ENCODE results near the gene TXNRD2.
"Not testable (repeated sequence)": the region's sequence is repeated elsewhere in the genome, so short reads cannot be mapped to it uniquely, and the experiment has no call there.

Gene TXNRD2

DNA sequence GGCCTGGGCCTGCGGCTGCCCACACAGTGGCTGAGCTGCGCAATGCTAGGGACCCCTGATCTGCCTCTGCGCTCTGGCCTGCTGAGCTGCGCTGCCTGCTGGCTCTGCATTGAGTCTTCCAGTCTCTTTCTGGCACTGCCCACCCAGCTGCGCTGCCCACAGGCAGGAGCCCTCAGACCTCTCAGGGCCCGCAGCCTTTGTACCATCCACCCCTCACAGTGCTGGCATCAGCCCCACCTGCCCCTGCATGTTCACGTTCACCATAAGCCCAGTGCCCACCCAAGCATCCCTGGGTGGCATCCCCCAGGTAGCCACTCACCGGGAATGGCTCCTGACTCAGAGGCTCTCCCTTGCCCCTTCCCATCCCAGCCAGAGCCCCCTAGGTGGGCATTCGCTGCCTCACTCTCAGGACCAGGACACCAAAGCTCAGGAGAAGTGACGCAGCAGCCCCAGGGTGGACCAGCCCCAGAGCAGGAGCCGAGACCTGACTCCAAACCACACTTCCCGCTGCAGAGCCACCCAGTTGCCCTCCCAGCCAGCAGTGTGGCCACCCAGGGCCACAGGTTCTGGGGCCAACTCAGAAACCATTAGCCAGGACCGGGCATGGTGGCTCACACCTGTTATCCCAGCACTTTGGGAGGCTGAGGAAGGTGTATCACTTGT is 21.8 kb downstream of the TXNRD2 start:
- DNase-seq: no peak

DNA sequence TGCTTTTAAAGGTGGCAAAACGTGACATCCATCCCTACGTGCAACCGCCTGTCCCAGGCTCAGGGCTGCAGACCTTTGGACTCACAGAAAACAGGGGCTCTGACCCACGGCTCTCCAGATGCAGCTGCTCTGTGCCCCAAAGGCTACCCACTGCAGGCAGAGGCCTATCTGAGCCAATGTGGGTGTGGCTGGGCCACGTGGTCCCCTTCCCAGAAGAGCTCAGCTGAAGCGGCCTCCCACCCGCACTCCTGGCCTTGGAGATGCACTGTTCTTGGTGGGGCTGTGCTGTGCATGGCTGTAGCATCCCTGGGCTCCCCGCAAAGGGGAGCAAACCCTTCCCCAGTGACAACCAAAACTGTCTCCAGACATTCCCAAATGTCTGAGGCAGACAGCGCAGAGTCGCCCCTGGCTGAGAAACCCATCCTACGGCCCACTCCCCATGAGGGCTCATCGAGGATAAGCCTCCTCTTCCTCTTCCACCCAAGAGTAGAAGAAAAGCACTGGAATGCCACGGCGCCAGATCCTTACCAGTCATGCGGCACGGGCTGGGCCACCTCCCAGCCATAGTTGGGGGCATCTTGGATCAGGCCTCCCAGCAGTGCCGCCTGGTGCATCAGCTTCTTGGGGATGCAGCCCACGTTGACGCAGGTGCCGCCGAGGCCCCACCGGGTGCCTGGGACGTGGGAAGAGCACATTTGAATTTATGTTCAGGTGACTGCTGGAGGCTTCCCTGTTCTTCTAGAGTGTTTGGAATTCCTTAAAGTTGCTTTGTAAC is 23.1 kb downstream of the TXNRD2 start:
- DNase-seq: no peak

DNA sequence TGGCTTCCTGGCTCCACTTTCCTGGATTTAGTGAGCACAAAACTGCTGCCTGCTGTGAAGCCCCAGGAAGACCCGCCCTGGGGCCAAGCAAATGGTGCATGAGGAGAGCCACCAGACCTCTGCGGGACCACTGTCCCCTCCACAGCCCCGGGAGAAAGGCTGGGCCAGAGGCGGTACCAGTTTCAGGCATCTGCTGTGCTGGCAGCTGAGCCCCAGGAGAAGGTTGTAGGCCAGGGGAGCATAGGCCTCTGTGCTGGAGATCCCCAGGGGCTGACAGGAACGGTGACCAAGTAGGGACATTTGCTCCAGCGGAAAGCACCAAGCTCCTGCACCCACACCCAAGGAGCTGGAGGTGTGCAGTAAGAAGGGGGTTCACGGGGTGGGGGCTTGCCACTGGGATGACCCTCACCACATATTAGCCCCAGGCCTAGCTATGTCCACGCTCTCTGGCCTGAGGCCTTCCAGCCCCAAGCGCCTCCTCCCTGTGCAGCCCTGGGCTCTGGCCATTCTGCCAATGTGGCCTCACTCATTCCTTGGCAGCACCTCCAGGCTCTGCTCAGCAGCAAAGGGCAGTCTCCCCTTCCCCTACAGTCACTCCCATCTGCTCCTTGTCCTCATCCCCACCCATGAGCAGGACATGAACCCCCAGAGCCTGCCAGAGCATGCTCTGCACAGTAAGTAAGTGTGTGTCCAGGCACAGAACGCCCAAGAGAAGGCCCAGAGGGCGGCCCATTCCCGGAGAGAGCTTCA is 24.1 kb downstream of the TXNRD2 start:
- DNase-seq: no peak

DNA sequence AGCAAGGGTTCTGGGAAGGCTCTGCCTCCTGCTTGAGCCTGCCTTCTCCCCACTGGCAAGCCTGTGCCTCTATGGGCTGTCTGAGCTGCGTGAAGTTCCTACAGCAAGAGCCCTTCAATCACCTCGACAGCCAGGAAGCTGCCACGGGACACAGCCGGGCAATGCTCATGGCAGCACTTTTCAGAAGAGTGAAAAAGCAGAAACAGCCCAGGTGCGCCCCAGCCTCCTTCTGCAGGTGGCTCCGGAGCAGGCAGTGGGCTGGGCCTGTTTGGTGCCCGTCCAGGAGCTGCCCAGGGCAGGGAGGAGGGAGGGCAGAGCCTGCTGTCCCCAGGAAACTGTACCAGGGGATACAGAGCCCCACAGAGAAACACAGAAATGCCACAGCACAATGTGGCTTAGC is 24.7 kb downstream of the TXNRD2 start:
- no peak for DNase-seq

DNA sequence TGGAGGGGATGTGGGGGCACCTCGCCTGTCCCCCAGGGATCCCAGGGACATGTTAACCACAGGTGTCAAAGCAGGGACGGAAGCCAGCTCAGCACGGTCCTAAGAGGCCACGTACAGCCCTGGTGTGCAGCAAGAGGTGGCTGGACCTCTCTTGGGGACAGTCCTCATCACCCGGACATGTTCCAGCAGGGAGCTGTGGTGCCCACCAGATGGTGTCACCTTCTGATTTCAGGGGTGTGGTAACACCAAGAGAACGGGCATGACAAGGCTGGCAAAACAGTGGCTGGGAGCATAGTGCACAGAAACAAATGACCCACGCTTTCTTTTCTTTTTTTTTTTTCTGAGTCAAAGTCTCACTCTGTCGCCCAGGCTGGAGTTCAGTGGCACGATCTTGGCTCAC is 25.6 kb downstream of the TXNRD2 start:
- DNase-seq: no peak

DNA sequence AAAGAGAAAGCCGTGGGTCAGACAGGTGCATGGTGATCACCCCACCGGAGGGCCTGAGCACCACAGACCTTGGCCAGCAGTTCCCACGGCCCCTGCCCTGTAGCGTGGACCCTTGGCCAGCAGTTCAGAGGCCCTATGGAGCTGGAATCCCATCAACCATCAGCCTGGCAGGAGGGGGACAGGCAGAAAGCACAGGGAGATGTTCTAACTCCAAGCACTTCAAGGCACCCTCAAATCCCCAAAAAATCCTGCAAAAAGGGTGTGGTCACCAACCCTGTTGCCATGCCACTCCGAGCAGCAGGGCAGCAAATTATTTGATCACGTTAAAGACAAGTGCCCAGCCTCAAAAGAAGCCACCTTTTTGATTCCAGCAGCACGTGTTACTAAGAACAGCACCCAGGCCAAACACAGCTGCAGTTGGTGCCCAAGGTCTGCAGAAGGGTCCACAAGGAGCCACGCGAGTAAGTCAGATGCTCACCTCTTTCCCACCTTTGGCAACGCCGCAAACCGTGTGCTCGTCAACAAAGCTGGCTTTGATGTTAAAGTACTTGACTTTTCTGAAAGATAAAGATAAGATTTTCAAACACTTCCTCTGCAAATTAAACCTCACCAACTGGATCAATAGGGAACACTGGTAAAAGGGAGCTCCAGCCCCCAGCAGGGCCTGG is 26.2 kb downstream of the TXNRD2 start:
- no peak for DNase-seq

DNA sequence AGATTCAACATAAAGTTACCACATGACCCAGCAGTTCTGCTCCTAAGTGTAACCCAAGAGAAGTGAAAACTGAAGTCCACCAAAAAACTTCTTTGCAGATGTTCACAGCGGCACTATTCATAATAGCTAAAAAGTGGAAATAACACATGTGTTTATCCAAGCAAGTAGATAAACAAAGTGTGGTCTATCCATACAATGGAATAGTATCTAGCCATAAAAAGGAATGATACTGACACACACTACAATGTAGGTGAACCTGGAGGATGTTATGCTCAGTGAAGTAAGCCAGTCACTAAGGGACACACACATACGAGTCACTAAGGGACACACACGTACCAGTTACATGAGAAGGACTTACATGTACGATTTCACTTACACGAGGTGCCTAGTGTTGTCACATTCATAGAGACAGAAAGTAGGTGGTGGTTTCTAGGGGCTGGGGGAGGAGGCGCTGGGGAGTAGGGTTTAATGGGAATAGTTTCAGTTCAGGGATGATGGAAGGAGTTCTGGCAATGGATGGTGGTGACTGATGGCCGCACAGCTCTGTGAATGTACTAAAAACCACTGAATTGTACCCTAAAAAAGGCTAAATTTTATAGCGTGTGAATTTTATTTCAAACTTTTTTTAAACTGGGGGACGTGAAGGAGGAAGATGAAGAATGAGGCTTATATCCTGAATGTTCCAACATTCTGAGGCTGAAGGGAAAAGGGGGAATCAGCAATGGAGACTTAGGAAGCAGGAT is 27.2 kb downstream of the TXNRD2 start:
- no peak for DNase-seq

DNA sequence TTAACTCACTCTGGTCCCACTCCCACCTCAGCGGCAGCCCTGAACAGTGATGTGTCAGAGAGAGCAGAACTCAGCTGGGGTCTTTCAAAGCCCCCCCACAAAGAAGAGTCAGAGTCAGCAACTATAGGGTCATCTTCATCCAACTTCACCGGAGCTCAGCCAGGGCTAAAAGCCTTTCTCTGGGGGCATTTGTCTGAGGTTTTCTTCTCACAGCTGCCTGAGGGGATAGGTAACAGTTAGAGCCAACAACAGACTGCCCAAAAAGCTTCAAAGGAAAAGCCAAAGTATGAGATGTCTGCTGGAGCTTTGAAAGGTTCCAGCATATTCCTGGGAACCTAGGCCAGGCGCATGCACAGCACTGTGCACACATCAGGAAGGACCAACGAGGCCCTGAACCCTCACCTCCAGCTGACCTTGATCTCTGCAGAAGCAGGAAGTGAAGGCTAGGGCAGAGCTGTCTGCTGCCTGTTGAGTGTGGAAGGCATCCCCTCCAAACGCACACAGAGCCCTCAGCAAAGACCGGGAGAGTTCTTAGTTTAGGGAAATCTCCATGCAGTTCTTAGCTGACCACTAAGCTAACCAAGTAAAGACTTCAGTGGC is 28.2 kb downstream of the TXNRD2 start:
- no peak for DNase-seq

DNA sequence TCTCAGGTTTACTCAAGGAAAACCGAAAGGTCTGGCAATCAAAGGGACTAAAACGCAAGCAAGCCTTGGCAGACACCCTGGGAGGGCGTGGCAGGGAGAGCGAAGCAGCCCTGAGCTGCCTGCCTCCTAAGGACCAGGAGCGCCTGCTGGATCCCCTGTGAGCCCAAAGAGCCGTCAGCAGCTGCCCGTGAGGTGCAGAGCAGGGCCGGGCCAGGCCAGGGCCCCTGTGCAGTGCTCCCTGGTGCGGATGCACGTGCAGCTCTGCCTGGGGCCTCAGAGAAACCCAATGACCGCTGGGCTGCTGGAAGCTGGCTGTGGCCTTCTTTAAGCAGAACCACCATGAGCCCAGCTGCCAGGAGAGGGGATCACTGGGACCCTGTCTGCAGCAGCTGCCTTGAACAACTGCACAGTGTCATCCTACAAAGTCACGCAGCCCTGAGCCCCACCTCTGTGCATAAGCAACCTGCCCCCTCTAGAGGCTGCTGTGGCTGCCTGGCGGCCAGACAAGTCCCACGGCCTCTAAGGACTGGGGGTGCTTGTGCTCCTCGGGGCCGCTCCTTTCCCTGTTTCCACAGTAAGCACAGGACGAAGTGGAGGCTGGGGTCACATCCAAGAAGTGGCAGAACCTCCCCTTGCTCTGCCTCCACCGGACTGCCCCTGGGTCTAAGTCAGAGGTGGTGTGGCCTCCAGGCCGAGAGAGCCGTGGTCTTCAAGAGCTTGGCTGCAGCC is 29.2 kb downstream of the TXNRD2 start:
- DNase-seq: no peak

DNA sequence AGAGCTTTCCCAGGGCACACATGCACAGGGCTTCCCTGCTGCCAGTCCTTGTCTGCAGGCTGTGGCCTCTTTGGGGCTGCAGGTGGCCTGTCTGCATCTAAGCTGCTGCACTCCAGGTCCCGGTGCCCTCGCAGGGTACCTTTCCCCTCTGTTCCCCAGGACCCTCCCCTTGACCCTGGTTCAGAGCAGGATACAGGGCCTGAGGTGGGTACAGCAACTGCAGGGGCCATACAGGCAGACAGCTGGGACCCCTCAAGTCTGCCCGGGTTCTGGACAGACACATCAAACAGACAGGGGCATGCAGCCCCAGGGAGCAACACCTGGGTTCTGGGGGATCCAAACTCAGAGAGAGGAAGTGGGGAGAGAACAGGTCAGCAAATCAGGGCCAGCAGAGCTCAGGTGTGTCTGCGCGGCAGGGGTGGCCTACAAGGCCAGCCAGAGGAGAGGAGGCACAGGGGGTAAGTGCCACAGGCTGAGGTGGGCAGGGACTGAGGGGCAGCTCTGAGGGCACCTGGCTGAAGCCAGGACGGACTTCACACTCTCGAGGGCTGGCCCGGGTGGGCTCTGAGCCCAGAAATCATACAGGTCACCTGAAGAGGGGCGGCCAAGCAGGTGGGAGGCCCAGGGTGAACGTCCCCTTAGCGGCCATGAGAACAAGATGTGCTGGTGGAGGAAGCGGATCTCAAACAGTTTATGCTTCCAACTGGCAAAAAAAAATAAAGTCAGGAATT is 29.9 kb downstream of the TXNRD2 start:
- DNase-seq: no peak

DNA sequence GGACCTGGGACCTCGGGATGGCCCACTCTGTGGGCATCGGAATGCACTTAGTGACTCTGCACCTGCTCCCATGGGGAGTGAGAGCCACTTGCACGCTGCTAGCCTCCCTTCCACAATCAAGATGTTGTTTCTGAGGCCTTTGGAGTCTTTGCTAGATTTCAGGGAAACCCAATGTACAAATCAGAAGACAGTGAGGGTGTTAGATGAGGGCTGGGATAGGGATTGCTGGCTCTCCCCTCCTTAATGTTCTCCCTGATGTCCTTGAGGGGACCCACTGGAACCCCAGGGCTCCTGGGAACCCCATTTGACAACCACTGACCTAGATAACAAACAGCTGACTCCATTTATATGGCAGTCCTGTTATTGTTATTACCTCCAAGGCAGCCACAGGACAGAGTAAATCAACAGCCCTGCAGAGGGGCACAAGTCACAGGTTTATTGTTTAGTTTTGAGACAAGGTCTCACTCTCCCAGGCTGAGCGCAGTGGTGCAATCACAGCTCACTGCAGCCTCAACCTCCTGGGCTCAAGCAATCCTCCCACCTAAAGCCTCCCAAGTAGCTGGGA is 31.4 kb downstream of the TXNRD2 start:
- no peak for DNase-seq

DNA sequence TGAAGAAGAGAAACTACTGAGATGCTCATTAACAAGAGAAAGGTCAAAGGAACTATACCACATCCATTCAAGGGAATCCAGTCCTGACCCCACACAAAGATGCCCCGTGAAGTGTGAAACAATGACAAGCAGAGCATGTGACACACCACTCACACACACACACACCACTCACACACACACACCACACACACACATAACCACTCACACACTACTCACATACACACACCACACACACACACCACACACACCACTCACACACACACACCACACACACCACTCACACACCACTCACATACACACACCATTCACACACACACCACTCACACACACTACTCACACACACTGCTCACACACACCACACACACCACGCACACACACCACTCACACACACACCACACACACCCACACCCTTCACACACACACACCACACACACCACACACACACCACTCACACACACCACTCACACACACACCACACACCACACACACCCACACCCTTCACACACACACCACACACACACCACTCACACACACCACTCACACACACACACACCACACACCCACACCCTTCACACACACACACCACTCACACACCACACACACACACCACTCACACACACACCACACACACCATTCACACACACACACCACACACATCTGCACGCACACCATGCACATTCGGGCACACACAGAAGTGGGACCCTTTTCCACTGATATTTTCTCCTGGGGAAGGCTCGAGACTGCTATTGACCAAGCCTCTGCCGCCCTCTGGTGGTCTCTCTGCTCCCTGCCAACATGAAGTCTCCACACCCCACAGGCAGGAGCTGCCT is 32.1 kb downstream of the TXNRD2 start:
- peak; percentile 80 to 89 (median 85) for DNase-seq

DNA sequence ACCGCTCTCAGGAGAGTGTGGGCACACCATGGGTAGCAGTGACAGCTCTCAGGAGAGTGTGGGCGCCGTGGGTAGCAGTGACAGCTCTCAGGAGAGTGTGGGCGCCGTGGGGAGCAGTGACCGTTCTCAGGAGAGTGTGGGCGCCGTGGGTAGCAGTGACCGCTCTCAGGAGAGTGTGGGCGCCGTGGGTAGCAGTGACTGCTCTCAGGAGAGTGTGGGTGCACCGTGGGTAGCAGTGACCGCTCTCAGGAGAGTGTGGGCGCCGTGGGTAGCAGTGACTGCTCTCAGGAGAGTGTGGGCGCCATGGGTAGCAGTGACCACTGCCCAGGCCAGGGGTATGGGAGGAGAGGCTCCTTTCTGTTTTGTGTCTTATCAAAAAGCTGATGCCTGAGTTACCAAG is 33.7 kb downstream of the TXNRD2 start:
- not testable (repeated sequence) for DNase-seq

DNA sequence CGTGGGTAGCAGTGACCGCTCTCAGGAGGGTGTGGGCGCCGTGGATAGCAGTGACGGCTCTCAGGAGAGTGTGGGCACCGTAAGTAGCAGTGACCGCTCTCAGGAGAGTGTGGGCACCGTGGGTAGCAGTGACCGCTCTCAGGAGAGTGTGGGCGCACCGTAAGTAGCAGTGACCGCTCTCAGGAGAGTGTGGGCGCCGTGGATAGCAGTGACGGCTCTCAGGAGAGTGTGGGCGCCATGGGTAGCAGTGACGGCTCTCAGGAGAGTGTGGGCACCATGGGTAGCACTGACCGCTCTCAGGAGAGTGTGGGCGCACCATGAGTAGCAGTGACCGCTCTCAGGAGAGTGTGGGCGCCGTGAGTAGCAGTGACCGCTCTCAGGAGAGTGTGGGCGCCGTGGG is 34.8 kb downstream of the TXNRD2 start:
- DNase-seq: not testable (repeated sequence)

DNA sequence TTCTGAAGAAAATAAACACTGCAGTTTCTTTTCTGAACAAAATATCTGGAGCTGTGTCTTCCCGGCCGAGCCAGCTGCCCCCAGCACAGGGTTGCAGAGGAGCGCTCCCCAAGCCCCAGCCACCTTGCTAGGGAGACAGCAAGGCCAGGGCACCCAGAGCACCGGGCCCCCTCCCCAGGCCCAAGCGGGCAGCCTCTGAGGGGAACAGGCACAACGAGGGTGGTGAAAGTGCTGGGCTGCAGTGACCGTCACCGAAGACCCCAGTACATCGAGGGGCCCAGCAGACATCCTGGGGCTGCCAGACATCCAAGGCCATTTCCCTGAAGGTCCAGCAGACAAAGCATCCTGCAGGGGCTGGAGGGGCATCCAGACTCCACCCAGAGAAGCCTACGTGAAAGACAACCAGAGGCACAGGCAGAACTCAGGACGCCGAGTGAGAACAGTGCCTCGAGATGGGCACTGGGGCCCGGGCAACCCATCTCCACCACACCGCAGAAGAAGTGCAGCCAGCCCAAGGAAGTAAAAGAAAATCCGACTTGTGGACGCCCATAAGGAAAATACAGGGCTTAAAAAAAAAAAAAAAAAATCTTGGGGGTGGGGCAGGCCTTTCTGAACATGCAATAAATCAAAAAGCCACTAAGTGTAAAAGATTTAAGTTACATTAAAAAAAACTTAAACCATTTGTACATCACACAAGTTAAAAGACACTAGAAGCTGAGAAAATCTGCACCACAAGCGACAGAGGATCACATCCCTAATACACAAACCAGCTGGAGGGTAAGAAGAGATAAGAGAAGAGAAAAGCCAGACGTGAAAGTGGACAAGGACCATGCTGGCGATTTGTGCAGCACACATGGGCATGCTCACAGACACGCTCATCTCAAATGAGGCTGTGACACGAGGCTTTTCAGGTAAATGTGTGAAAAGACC is 36.0 kb downstream of the TXNRD2 start:
- DNase-seq: no peak

DNA sequence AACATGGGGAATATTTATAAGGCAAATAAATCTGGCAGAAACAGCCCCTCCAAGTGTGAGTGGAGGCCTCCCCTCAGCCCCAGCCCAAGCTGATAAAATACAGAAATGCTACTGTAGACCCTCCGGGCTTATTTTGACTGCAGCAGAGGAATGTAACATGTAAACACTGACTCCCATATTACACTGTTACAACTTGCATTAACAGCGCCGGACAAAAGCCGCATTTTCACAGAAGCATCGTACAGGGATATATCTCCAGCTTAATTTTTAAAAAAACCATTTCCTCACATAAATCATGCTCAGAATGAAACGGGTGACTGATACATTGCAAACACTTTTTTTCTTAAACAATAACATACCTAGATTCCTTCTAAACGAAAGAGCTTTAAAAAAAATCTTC is 36.7 kb downstream of the TXNRD2 start:
- DNase-seq: no peak

DNA sequence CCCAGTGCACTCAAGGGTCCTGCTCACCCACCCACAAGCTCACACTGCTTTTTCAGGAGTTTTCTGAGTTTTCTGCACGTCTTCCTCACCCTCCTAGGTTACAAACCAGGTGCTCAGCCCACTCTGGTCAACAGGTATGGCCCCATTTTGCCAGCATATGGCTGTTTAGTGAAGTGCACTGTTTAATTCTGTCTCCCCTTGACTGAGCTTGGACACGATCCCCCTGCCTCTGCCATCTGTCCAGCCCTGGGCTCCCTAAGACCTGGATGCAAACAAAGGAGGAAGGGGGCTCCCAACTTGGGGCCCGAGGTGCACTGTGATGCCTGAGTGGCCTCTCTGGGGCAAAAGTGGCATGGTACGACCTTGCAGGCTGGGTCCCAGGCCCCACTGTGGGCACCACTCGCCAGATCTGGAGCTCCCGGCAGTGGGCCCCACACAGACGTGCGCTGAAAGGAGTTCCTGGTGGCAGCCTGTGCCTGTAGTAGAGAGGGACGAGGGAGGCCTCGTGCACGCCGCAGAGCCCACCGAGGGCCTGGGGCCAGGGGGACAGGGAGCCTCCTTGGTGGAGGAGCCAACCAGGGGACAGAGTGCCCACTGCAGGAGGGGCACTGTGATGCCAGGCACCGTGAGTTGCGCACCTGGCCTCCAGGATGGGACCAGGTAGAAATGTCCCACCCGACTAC is 37.3 kb downstream of the TXNRD2 start:
- no peak for DNase-seq

DNA sequence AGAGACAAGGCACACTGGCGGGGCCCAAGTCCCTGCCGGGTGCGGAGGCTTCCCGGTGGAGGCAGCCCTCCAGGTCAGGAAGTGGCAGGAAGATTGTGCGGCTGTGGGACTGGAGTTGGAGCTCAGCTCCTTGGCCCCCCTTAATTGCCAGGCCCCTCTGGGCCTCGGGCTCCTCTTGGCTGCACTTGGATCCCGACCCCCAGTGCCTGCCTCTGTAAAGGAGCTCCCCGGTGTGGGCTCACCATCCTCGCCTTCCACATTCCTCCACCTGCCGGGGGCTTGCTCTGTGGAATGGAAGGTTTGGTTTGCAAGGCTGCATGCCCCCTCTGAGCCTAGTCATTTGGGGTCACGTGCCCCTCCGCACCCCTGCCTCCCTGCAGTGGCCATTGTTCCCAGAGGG is 38.1 kb downstream of the TXNRD2 start:
- no peak for DNase-seq
